ENCODE measurements around the gene ZDHHC12. TPM values are rescaled to one million over a fixed set of nuclear protein-coding genes. Genes with fewer than 3 reads are reported as not detected.
"Not testable (repeated sequence)": the region's sequence is repeated elsewhere in the genome, so short reads cannot be mapped to it uniquely, and the experiment has no call there.

ZDHHC12 gene
- total RNA-seq, 6 experiments from 2014 or later: 48.1 to 54.6 (median 53.1) TPM

DNA sequence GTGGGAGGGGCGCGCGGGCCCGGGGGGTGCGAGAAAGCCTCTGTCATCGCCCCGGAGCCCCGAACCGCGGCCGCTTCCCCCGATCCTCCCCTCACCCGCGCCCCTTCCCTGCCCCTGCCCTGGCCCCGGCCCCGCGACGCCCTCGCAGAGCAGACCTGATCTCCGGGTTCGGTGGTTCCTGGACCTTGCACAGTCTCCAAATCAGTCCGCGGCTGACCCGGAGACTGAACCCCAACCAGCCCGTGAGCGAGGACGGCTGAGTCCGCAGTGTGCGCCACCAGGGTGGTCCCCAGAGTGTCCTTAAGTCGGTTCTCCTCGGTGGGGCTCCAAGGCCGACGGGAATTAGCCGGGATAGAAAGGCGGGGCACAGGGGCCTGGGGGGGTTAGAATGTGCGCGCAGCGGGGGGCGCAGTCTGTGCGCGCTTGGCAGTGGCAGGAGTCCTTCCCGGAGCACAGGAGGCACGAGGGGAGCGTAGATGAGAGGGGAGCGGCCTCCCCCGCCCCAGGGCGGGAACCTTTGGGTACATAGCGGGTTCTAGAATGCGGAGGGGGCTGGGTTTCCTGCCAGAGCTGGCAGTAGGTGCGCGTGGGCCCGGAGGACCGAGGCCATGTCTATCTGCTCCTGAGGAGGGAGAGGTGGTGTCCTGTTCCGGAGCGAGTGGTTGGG, 20.8 kb downstream of the ZDHHC12 start:
- no peaks in the 10 kb centered on the region for H3K9me3 Mint-ChIP-seq
- H3K4me3 Mint-ChIP-seq: peak overlapping the region; percentile 80

DNA sequence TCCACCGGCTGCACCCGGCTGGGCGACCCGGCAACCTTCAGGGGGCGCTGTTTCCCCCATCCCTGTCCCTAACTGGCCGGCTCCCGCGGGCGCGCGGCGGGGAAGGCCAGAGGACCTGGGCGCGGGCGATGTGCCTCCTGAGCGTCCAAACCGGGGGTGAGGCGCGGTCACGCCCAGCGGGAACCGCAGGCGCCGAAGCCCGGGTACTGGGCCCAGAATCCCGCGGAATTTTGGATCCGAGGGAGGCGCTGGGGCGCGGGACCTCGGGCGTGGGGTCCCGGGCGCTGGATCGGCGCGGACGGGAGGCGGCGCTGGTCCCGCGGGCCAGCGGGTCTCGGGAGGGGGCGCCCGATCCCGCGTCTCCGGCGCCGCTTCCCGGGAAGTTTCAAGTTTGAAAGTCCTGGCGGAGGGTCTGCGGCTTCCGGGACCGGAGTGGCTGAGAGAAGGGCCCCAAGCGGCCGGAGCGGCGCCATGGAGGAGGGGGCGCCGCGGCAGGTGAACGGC, 21.4 kb downstream of the ZDHHC12 start, which contains the start of gene PKN3:
TSS of gene PKN3 (plus strand) at position 59 of the 504 bp plus-strand sequence. CDS start at position 472, 413 bp downstream.
- Mint-ChIP-seq H3K36me3 (ENCODE audit: low read depth) (no peaks in the 10 kb centered on the region; the same call in 1 of the 2 replicates), H3K27me3 (ENCODE audit: insufficient read depth) (peaks cover 1% of the 10 kb centered on the region; the same call in 1 of the 2 replicates), H3K4me1 (ENCODE audit: low read depth) (peaks cover 5% of the 10 kb centered on the region), H3K27ac (peak within 1 kb of the TSS; percentile 43), H3K4me3 (peak within 1 kb of the TSS; percentile 80), H3K9me3 (no peaks in the 10 kb centered on the region)
- TF ChIP-seq, protein P1, sequence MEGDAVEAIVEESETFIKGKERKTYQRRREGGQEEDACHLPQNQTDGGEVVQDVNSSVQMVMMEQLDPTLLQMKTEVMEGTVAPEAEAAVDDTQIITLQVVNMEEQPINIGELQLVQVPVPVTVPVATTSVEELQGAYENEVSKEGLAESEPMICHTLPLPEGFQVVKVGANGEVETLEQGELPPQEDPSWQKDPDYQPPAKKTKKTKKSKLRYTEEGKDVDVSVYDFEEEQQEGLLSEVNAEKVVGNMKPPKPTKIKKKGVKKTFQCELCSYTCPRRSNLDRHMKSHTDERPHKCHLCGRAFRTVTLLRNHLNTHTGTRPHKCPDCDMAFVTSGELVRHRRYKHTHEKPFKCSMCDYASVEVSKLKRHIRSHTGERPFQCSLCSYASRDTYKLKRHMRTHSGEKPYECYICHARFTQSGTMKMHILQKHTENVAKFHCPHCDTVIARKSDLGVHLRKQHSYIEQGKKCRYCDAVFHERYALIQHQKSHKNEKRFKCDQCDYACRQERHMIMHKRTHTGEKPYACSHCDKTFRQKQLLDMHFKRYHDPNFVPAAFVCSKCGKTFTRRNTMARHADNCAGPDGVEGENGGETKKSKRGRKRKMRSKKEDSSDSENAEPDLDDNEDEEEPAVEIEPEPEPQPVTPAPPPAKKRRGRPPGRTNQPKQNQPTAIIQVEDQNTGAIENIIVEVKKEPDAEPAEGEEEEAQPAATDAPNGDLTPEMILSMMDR (IDR thresholded peaks at IDR 0.05): peak; percentile 96
- peak; percentile 60 for DNase-seq

More for the DNA sequence above, 20.8 kb downstream of the ZDHHC12 start:
- peak overlapping the region; percentile 43 for H3K27ac Mint-ChIP-seq
- TF ChIP-seq, protein P1 (IDR thresholded peaks at IDR 0.05): no peak
- H3K27me3 Mint-ChIP-seq (ENCODE audit: insufficient read depth): peaks cover 1% of the 10 kb centered on the region; the same call in 1 of the 2 replicates
- no peak for DNase-seq
- H3K36me3 Mint-ChIP-seq (ENCODE audit: low read depth): no peaks in the 10 kb centered on the region
- H3K4me1 Mint-ChIP-seq (ENCODE audit: low read depth): no peaks in the 10 kb centered on the region

DNA sequence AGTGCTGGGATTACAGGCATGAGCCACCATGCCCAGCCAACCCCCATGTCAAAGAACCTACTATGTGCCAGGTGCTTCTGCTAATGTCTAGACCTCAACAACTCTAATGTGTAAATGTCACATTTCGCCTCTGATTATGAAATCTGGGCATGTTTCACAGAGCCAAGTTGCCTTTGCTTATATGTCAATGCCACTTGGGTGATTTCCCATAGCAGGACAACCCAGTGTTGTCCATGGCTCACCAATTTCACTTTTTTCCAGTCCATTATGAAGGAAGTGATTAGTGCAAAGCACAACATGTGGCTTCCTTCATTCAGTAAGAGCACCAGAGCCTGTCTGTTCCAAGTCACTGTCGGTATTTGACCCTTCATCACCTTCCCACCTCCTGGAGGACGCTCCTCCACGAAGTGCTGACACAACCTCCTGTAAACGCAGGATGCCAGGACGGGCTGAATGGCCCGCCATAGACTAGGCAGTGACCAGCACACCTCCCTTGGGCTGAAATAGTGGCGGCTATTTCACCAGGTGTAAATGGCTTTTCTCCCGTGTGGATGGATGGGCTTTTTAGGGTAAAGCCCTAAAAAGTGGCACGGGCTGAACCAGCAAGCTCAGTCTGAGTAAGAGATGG, 22.6 kb downstream of the ZDHHC12 start:
- no peaks in the 10 kb centered on the region for H3K9me3 Mint-ChIP-seq
- H3K27me3 Mint-ChIP-seq (ENCODE audit: insufficient read depth): peaks cover 1% of the 10 kb centered on the region; the same call in 1 of the 2 replicates
- H3K4me1 Mint-ChIP-seq (ENCODE audit: low read depth): peaks cover 12% of the 10 kb centered on the region
- TF ChIP-seq, protein P1 (IDR thresholded peaks at IDR 0.05): no peak
- H3K27ac Mint-ChIP-seq: no peak overlapping the region
- DNase-seq: no peak
- H3K4me3 Mint-ChIP-seq: 0 out of 2 replicates have a peak overlapping the region, but pooled peaks have one; percentile 9
- peaks cover 2% of the 10 kb centered on the region for H3K36me3 Mint-ChIP-seq (ENCODE audit: low read depth)

DNA sequence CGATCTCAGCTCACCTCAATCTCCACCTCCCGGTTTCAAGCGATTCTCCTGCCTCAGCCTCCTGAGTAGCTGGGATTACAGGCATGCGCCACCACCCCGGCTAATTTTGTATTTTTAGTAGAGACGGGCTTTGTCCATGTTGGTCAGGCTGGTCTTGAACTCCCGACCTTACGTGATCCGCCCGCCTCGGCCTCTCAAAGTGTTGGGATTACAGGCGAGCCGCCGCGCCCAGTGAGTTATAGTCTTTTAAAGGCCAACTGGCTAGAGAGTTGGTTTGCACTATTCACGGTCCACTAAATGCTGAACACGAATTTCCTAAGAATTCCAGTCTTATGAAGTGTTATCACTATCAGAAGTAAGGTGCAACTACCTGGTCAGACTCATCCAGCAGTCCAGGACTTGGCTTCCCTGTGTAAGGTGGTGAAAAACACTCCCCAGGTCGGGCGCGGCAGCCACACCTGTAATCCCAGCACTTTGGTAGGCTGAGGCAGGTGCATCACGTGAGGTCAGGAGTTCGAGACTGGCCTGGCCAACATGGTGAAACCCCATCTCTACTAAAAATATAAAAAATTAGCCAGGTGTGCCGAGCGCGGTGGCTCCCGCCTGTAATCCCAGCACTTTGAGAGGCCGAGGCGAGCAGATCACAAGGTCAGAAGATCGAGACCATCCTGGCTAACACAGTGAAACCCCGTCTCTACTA, 24.7 kb downstream of the ZDHHC12 start:
- DNase-seq; H3K27ac Mint-ChIP-seq; H3K27me3 Mint-ChIP-seq (ENCODE audit: insufficient read depth); H3K4me3 Mint-ChIP-seq; H3K9me3 Mint-ChIP-seq: not testable (repeated sequence)
- peaks cover 12% of the 10 kb centered on the region for H3K4me1 Mint-ChIP-seq (ENCODE audit: low read depth)
- peaks cover 18% of the 10 kb centered on the region for H3K36me3 Mint-ChIP-seq (ENCODE audit: low read depth)

DNA sequence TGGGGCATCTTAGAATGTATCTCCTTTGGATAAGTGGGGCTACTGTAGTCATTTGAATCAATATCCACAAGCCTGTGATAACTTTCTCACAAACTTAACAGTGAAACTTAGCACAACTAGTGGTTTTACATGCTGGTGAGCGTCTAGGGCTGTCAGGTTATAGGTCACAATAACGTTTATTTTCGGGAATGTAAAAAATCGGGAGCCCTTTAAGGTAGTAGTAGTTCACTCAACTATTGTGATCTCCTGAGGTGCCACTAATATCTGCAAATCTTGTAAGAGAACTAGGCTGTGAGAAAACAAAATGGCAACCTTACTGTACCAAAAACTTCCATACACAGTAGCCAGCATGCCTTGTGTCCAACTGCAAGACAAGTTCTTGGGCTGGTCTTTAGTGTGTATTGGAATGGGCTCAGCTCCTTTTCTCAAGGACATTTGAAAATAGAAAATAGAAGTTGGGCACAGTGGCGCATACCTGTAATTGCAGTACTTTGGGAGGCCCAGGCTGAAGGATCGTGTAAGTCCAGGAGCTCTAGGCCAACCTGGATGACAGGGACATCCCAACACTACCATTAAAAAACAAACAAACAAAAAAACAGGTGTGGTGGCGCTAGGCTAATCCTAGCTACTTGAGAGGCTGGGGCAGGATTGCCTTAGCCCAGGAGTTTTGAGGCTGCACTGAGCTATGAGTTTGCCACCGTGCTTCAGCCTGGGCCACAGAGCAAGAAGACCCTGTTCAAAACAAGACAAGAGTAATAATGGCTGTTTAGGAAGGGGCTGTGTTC, 26.8 kb downstream of the ZDHHC12 start:
- TF ChIP-seq, protein P1 (IDR thresholded peaks at IDR 0.05): no peak
- Mint-ChIP-seq H3K27me3 (ENCODE audit: insufficient read depth) (peaks cover under 1% of the 10 kb centered on the region; the same call in 1 of the 2 replicates), H3K4me1 (ENCODE audit: low read depth) (peaks cover 18% of the 10 kb centered on the region), H3K9me3 (no peaks in the 10 kb centered on the region), H3K4me3 (no peak overlapping the region), H3K36me3 (ENCODE audit: low read depth) (peaks cover 28% of the 10 kb centered on the region), H3K27ac (peak overlapping the region; percentile 60; the same call in 1 of the 2 replicates)
- no peak for DNase-seq

All from HFFc6 (cell line).